SK-N-MC (cell line): ENCODE data around the gene PTPRN.

ENCODE experiments used
- DNase-seq: peaks from one replicate; pipeline ENCODE4 v3.0.0-alpha.2; 2011; ENCODE audit warnings: low read depth, low spot score
- H3K27ac ChIP-seq: fragments of 200-600 bp; sonication (generic); 2 replicates; pipeline ENCODE4 v1.5.1; 2016; ENCODE audit warnings: mixed run types
- H3K36me3 ChIP-seq: fragments of 200-600 bp; sonication (generic); 2 replicates; pipeline ENCODE4 v1.6.1; 2017; ENCODE audit warnings: antibody characterized with exemption, low read length, mixed read lengths; ENCODE audit not compliant: insufficient read depth
- H3K4me3 ChIP-seq: fragments of 200-600 bp; sonication (generic); 2 replicates; pipeline ENCODE4 v1.5.1; 2016
- H3K9ac ChIP-seq: fragments of 200-600 bp; sonication (generic); 2 replicates; pipeline ENCODE4 v1.8.0; 2017; ENCODE audit warnings: mixed run types, mixed read lengths; ENCODE audit not compliant: insufficient read length
- H3K9me3 ChIP-seq: fragments of 200-600 bp; sonication (generic); 2 replicates; pipeline ENCODE4 v1.6.1; 2017; ENCODE audit warnings: low read depth, mild to moderate bottlenecking, antibody characterized with exemption, low read length, moderate library complexity, mixed read lengths
- EZH2 ChIP-seq: fragments of 200-600 bp; sonication (generic); IDR thresholded peaks from one replicate; pipeline ENCODE4 v1.6.1; 2017; ENCODE audit warnings: antibody characterized with exemption
- FOXP2 ChIP-seq: optimal IDR thresholded peaks from 2 replicates; pipeline ENCODE3; 2011; ENCODE audit warnings: mild to moderate bottlenecking, moderate library complexity; ENCODE audit not compliant: insufficient read depth; ENCODE audit errors: extremely low read length, control extremely low read depth
- POLR2AphosphoS5 ChIP-seq: IDR thresholded peaks from 2 replicates; pipeline ENCODE4 v1.6.1; 2012; ENCODE audit warnings: mild to moderate bottlenecking, low read depth, low read length, borderline replicate concordance

Gene PTPRN

GRCh38 chr2:219335373-219335786 lies 26.2 kb upstream of the PTPRN start:
- Histone ChIP-seq H3K9me3 (no peaks in the 10 kb centered on the region), H3K27ac (no peak overlapping the region), H3K9ac (no peak overlapping the region), H3K36me3 (no peaks in the 10 kb centered on the region), H3K4me3 (no peak overlapping the region)
- no peak for TF ChIP-seq EZH2
- no peak for DNase-seq

GRCh38 chr2:219334076-219334475 lies 24.9 kb upstream of the PTPRN start:
- no peak for DNase-seq
- H3K9ac ChIP-seq, result no peak overlapping the region
- no peaks in the 10 kb centered on the region for H3K36me3 ChIP-seq
- H3K9me3 ChIP-seq, result no peaks in the 10 kb centered on the region
- TF ChIP-seq FOXP2 (no peak), POLR2AphosphoS5 (no peak), EZH2 (no peak)
- H3K27ac ChIP-seq, result no peak overlapping the region
- no peak overlapping the region for H3K4me3 ChIP-seq

- H3K9ac ChIP-seq, result no peak within 1 kb of the TSS
- no peak within 1 kb of the TSS for H3K4me3 ChIP-seq
- no peak for DNase-seq
- no peak within 1 kb of the TSS for H3K27ac ChIP-seq
- TF ChIP-seq POLR2AphosphoS5 (no peak), EZH2 (no peak), FOXP2 (no peak)
- H3K9me3 ChIP-seq, result no peaks in the 10 kb centered on the region
- H3K36me3 ChIP-seq, result no peaks in the 10 kb centered on the region
These were observed 23.3 kb upstream of the PTPRN start, which contains the start of gene RESP18 for GRCh38 chr2:219332542-219332941. Gene RESP18 (minus strand): TSS chr2:219332744.

- Histone ChIP-seq H3K4me3 (no peak overlapping the region), H3K36me3 (no peaks in the 10 kb centered on the region), H3K9ac (no peak overlapping the region), H3K27ac (no peak overlapping the region), H3K9me3 (no peaks in the 10 kb centered on the region)
- TF ChIP-seq FOXP2 (peak; percentile 32), EZH2 (no peak), POLR2AphosphoS5 (no peak)
- DNase-seq, result no peak
These were observed 22.5 kb upstream of the PTPRN start for GRCh38 chr2:219331560-219332213.

- Histone ChIP-seq H3K9ac (no peak overlapping the region), H3K4me3 (no peak overlapping the region), H3K36me3 (no peaks in the 10 kb centered on the region), H3K27ac (no peak overlapping the region), H3K9me3 (no peaks in the 10 kb centered on the region)
- no peak for DNase-seq
- TF ChIP-seq POLR2AphosphoS5 (no peak), EZH2 (no peak), FOXP2 (no peak)
These were observed 18.5 kb upstream of the PTPRN start for GRCh38 chr2:219327719-219328118.

GRCh38 chr2:219325657-219326315 lies 16.6 kb upstream of the PTPRN start:
- no peak overlapping the region for H3K27ac ChIP-seq
- TF ChIP-seq FOXP2 (no peak), POLR2AphosphoS5 (no peak), EZH2 (no peak)
- no peaks in the 10 kb centered on the region for H3K9me3 ChIP-seq
- DNase-seq, result no peak
- H3K36me3 ChIP-seq, result no peaks in the 10 kb centered on the region
- H3K4me3 ChIP-seq, result no peak overlapping the region
- no peak overlapping the region for H3K9ac ChIP-seq

GRCh38 chr2:219325136-219325535 lies 15.9 kb upstream of the PTPRN start:
- H3K4me3 ChIP-seq, result no peak overlapping the region
- H3K9ac ChIP-seq, result no peak overlapping the region
- DNase-seq, result no peak
- no peaks in the 10 kb centered on the region for H3K9me3 ChIP-seq
- H3K36me3 ChIP-seq, result no peaks in the 10 kb centered on the region
- TF ChIP-seq FOXP2, result no peak
- TF ChIP-seq POLR2AphosphoS5, result no peak
- TF ChIP-seq EZH2, result no peak
- H3K27ac ChIP-seq, result no peak overlapping the region

- DNase-seq, result no peak
- no peak for TF ChIP-seq POLR2AphosphoS5
- TF ChIP-seq EZH2, result no peak
- TF ChIP-seq FOXP2, result no peak
- Histone ChIP-seq H3K9me3 (no peaks in the 10 kb centered on the region), H3K27ac (no peak overlapping the region), H3K36me3 (no peaks in the 10 kb centered on the region), H3K4me3 (no peak overlapping the region), H3K9ac (no peak overlapping the region)
These were observed 14.2 kb upstream of the PTPRN start for GRCh38 chr2:219323434-219323833.
